ENCODE measurements around the gene MACROH2A2.

DNA sequence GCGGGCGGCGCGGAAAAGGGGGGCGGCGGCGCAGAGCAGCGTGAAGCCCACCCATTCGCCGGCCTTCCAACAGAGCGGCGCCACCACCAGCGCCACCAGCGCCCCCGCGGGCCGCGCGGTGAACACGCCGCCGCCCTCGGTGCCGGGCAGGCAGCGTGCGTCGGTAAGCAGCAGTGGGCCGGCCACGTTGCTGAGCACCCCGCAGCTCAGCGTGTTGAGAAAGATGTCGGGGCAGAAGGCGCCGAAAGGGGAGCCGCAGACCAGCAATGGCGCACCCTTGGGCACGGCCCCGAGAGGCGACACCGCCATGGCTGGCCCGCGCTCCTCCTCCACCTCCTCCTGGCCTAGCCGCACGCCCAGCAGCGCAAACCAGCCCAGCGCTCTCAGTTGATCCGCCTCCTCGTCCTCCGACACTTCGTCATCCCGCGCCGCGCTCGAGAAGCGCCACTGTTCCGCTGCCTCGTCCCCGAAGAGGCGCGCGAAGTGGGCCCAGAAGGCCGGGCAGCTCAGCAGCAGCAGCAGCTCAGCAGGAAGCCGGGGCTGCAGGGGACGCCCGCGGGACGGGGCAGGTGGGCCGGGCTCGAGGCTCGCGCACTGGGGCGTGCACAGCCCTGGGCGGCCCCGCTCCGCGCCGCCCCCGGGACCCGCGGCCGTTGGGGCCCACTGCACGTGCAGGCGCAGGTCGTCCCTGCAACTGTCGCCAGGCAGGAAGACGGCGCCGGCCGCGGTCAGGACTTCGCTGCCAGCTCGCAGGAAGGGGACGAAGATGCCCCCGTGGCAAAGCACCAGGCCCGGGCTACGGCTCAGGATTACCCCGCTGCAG lies 93.2 kb downstream of the MACROH2A2 start:
- TF ChIP-seq, protein P1, sequence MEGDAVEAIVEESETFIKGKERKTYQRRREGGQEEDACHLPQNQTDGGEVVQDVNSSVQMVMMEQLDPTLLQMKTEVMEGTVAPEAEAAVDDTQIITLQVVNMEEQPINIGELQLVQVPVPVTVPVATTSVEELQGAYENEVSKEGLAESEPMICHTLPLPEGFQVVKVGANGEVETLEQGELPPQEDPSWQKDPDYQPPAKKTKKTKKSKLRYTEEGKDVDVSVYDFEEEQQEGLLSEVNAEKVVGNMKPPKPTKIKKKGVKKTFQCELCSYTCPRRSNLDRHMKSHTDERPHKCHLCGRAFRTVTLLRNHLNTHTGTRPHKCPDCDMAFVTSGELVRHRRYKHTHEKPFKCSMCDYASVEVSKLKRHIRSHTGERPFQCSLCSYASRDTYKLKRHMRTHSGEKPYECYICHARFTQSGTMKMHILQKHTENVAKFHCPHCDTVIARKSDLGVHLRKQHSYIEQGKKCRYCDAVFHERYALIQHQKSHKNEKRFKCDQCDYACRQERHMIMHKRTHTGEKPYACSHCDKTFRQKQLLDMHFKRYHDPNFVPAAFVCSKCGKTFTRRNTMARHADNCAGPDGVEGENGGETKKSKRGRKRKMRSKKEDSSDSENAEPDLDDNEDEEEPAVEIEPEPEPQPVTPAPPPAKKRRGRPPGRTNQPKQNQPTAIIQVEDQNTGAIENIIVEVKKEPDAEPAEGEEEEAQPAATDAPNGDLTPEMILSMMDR (IDR thresholded peaks at IDR 0.05) = peak; percentile 48 to 72
- TF ChIP-seq POLR2AphosphoS5 (IDR thresholded peaks at IDR 0.05) = peak in 2 of 3 donors; percentile 11 to 13
- TF ChIP-seq EP300 (IDR thresholded peaks at IDR 0.05) = no peak
